Hepatic stellate cell (primary cell): ENCODE measurements around the gene LRPAP1.

Source experiments
- DNase-seq: peaks from one replicate; pipeline ENCODE4 v3.0.0; 2011; ENCODE audit warnings: low spot score

LRPAP1 gene

DNA sequence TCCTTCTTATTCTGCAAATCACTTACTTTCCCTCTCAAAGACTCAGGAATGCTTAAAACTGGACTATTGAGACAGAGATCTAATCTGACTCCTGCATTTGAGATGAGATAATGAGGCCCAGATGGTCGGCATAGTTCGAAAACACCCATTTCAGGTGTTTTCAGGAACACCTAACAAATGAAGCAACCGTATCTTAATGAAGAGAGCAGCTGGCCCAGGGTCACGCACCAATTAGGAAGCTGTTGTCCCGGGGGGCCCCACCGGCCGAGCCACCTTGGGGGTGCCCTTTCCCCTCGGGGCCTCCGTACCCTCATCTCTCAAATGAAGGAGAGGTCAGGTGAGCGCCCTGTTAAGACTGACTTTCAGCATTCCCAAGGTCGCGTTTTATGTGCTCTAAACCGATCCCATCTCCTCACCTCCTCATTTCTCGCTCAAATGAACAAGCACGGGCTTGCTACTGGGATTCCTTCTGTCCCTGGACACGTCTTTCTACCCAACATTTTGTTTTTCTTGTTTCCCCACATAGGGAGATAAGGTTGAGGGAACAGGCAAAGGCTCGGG, 824 bp downstream of the LRPAP1 start:
- peak; percentile 50 for DNase-seq

DNA sequence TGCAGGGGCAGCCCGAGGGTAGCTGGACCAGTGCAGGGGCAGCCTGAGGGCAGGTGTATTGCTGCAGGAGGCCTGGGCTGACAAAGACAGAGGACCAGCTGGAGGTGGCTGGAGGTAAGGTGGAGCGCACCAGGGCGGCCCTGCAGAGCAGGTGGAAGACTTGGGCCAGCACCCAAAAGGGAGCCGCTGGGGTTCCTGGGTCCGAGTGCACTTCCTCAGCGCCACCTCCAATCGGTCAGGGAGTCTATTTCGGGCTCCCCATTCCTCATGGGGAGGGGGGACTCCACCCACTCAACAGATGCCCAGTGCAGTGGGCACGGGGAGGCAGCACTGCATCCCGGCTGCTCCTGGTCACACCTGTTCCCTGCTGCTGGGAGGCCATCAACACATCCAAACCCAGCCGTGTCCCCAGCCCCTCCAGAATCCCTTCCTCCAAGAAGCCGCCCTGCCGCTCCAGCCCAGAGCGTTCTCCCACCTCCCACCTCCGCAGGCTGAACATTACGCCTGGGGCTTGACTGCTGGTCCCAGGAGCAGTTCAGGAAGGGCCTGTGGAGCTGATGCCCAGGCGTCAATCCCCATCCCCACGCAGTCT, 1.5 kb downstream of the LRPAP1 start:
- DNase-seq = no peak

- DNase-seq = no peak
These were observed 2.2 kb downstream of the LRPAP1 start for GRCh38 chr4:3530051-3530450.

GRCh38 chr4:3529363-3529762, 2.9 kb downstream of the LRPAP1 start:
- no peak for DNase-seq

- DNase-seq = no peak
These were observed 4.0 kb downstream of the LRPAP1 start for GRCh38 chr4:3527914-3528876.

DNA sequence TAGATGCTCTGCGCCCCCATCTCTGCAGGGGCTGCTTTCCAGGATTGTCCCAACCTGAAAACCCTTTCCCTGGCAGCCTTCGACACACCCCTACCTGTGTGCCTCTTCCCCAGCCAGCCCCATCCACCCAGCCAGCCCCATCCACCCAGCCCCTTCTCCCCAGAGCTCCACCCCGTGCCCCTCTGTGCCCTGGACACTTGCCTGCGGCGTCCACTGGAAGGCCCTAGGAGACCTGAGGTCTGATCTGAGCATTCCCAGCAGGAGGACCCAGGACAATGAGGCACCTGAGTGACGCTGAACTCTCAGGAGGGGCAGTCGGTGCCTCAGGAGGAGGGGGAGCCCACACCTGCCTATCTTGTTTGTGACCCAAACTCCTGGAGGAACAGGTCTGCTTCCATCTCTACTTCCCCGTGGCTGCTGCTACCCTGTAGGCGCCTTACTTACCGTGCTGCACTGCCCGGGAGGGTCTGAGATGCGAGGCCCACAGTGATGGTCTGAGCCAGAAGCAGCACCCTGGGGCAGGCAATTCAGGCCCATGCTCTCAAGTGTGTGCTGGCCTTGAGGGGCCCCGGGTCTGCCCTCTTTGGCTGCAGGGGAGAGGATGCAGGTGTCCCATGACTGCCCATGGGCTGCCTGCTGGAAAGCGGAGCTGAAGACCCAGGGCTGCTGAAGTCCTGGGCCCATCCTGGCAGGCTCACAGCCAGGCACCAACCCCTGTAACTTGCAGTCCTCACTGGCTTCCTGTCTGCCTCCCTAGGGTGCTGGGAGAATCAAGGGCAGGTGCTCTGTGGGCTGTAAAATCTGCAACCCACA, 4.9 kb downstream of the LRPAP1 start:
- no peak for DNase-seq

DNA sequence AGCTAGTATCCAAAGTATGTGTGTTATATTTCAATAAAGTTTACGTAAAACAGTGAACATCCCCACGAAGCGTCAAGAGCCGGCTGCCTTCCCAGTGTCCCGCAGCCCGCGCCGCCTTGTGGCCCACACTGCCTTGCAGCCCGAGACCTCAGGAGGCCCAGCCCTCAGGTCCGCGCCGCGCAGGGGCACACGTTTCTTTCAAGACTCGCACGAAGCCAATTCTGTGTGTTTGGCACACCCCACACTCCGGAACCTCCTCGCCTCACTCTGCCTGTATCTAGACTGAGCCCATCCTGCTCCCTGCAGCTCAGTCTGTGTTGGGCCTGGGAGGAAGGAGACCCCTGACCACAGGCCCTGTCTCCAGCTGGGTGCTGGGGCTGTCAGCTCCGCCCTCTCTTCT, 5.8 kb downstream of the LRPAP1 start:
- DNase-seq = no peak

DNA sequence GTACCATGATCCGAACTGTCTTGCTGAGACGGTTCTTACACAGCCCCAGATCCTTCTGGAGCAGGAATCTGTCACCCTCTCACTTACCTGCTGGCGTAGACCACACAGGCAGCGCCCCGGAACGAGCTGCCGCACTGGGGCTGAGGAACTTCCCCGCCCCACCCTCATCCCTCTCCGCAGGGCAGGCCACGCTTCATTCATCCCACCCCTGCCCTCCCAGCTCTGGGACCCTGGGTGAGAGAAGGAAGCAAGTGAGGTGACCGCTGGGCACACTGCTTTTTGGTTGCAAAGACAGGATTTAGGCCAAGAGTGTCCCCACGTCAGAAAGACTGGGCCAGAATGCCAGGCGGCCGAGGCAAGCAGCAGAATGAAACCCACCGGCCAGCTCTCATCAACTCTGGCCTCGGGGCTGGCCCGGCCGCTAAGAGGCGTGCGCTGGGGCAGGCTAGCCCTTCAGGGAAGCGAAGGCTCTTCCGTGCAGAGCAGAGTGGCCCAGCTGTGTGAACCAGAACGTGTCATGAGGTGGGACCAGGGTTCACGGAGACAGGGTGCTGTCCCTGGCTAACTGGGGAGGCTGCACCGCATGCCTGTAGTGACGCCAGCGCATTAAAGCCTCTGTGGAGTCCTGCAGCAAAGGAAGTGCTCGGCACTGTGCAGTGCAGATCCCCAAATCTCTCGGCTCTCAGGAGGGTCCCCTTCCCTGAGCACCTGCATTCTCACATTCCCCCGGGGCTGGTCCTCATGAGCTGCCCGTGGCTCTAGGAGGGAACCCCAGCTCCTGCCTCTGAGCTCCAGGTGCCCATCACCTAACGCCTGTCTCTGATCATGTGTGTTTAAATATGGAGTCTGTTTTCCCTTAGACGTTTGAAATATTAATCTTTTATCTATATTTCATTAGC, 6.4 kb downstream of the LRPAP1 start:
- DNase-seq = no peak

DNA sequence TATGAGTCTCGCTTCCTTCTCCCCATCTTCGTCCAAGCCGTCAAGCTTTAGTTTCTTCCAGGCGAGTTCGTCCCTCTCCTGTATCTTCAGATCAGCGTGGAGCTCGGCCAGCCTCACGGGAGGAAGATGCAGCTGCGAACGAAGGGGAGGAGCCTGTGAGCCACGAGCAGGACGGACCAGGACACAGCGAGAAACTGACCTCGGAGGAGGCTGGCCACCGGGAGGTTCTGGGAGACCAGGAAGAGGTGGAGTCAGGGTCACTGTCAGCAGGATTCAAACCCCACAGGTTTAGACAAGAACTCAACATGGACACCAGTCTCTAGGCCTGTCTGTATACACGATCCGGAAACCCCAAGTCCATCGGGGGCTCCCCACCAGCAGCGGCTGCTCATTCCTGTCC, 7.3 kb downstream of the LRPAP1 start:
- DNase-seq = no peak

GRCh38 chr4:3524349-3524748, 7.9 kb downstream of the LRPAP1 start:
- DNase-seq = no peak

DNA sequence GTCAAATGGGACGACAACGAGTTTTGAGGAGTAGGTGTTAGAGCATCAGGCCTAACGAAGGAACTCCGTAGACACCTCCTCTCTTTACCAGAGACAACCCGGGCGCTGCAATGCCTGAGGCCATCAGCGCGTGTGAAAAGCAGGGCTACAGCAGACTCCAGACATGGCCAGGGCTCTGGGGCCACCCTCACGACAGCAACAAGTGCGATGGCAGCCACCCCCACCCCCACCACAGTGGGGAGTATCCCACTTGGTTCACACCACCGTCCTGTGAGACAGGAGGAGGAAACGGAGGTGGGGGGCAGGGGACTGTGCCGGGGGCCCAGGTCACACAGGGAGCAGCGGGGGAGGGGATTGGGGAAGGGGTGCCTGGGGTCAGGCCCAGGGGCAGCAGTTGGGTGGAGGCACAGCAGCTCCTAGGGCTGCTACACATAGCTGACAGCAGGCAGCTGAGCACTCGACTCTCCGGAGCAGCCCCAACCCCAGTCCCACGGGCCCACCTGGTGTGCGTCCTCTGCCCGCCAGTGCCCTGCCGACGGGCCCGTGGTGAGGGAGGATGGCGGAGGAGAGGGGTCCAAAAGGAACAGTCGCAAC, 8.5 kb downstream of the LRPAP1 start:
- DNase-seq = no peak

GRCh38 chr4:3523146-3523627, 9.0 kb downstream of the LRPAP1 start:
- DNase-seq = no peak

DNA sequence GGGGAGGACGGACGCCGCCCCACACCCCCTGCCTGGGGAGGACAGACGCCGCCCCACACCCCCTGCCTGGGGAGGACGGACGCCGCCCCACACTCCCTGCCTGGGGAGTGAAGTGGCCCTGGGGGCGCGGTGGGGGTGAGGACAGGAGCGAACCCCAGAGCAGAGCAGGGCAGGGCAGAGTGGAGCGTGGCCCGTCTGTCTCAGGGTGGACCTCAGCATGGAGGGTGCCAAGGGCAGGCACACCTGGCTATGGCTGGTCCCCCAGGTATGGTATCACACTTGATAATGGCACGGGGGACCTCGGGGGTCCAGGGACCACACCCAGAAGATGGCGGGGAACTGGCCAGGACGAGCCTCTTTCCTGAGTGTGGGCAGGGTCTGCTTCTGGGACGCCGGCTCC, 9.6 kb downstream of the LRPAP1 start:
- no peak for DNase-seq

DNA sequence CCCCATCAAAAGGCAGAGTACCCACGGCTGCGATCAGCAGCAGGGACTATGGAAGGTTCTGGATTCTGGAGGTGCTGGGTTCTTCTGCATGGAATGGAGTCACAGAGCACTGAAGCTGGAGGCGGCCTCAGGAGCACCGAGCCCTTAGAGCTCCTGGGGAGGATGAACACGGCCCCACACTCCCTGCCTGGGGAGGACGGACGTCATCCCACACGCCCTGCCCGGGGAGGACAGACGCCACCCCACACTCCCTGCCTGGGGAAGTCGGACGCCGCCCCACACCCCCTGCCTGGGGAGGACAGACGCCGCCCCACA, 9.9 kb downstream of the LRPAP1 start:
- DNase-seq = no peak

- DNase-seq = no peak
These were observed 10.4 kb downstream of the LRPAP1 start for GRCh38 chr4:3521621-3522325.

- DNase-seq = no peak
These were observed 11.2 kb downstream of the LRPAP1 start for GRCh38 chr4:3520796-3521600.

DNA sequence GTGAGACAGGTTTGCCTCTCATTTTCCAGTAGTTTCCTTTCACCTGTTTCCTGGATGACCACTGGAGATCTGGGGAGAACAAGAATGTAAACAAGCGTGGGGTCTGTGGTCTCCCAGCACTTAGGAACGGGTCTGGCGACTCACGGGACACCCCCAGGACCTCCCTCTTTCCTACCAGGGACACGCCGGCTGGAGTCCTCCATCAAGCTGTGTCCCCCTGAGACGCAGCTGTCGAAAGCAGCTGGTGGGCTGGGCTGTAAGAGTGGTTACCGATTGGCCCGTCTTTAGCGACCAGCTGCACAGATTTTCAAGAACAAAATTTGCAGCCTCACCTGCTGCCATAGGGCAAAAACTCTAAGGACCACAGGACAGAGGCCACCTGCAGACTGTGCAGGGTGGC, 11.9 kb downstream of the LRPAP1 start:
- DNase-seq = no peak

- DNase-seq = no peak
These were observed 12.6 kb downstream of the LRPAP1 start for GRCh38 chr4:3519468-3520264.

DNA sequence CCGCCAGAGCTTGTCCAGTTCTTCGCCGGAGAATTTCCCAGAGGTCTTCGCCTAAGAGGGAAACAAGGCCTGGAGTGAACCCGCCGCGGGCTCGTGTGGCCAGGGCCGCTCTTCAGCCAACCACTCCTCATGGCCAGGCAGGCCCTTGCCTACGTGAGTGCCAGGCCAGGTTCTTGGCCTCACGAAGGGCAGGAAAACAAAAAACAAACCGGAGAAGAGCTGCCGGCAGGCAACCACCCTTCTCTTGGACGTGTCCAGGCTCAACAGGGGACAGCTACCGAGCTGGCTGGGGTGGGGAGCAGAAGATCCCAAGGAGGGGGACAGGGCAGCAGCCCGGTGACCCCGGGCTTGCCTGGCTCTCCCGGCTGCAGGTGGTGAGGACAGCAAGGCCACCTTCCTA, 13.3 kb downstream of the LRPAP1 start:
- no peak for DNase-seq
